AG09319 (cell line): ENCODE measurements around the gene C13orf46.

Experiments
- DNase-seq: peaks from one replicate; pipeline ENCODE4 v3.0.0-alpha.2; 2010; ENCODE audit warnings: low read depth; ENCODE audit errors: extremely low read depth
- CTCF ChIP-seq: IDR thresholded peaks from 2 replicates; pipeline ENCODE4 v1.5.1; 2011; ENCODE audit warnings: low read depth, mild to moderate bottlenecking, inconsistent platforms, low read length, moderate library complexity

The C13orf46 gene

DNA sequence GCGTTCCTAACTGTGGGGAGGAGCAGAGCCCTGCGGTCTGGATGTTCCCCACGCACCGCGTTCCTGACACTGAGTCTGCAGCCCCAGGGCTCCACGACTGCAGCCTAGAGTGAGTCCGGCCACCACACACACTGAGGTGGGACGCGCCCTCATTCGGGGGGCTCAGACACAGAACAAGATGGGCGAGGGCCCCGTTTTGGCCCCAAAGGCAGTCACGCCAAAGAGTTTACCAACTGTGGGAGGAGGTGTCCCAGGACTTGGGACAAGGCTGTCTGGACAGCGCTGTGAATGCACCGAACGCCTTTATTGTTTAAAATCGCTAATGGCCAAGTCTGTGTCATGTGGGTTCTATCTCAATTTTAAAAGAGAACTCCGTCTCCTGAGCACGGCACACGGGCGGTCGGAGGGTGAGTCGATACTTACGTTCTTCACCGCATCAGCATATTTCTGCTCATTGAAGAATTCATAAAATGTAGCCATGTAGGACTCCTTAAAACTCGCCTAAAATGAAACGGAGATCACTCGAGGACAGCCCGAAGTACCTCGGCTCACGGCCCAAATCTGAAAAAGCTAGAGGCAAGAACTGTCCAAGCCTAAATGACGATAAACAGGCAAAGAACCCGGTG is 35.2 kb upstream of the C13orf46 start:
- DNase-seq: no peak
- TF ChIP-seq CTCF: no peak

- no peak for DNase-seq
- no peak for TF ChIP-seq CTCF
Measured at GRCh38 chr13:114007566-114007965, 33.7 kb upstream of the C13orf46 start.

GRCh38 chr13:114005206-114005724 is 31.4 kb upstream of the C13orf46 start:
- DNase-seq: no peak
- TF ChIP-seq CTCF: no peak

- no peak for TF ChIP-seq CTCF
- DNase-seq: no peak
Measured at GRCh38 chr13:114004420-114005205, 30.7 kb upstream of the C13orf46 start.

DNA sequence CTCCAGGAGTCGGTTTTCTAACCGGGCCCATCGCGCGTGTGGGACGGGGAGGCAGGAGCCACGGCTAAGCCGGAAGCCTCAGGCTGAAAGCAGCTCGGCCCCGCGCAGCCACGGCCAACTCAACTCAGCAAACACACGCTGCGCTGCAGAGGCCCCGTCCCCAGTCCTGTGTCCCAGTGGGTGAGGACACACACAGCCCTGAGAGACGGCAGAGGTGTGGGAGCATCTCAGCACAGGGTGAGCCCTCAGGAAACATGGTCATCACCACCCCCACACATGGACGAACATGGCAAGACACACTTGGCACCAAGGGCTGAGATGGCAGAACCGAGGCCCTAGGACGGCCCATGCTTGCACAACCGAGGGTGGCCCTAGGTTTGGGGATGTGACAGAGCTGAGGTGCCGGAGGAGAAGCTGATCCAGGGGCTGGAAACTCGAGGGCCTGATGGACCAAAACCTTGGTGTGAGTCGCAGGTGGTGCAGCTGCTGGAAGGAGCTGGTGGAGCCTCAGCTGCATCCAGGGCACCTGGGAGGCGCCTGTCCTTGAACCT is 29.0 kb upstream of the C13orf46 start:
- TF ChIP-seq CTCF: no peak
- DNase-seq: no peak

DNA sequence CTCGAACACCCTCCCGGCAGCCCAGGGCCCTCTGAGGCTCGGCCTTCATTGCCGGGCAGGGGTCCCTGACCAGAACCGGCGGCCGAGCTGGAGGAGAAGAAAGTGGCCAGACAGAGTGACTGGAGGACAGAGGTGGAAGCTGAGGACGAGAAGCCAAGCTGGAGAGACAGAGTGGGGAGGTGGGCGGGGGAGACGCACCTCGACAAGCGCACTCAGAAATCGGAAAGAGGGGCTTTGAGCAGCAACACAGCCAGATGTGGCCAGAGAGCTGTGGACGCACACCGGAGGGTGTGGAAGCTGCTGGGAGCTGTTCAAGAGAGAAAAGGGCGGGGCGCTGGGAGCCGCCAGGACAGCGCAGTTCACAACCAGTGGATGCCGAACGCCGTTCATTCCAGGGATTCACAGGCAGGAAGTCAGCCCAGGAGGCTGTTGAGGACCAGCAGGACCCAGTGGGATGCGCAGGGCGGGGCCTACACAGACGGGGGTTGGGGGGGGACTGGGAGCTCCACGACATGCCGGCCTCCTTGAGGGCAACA is 28.2 kb upstream of the C13orf46 start:
- no peak for DNase-seq
- no peak for TF ChIP-seq CTCF

DNA sequence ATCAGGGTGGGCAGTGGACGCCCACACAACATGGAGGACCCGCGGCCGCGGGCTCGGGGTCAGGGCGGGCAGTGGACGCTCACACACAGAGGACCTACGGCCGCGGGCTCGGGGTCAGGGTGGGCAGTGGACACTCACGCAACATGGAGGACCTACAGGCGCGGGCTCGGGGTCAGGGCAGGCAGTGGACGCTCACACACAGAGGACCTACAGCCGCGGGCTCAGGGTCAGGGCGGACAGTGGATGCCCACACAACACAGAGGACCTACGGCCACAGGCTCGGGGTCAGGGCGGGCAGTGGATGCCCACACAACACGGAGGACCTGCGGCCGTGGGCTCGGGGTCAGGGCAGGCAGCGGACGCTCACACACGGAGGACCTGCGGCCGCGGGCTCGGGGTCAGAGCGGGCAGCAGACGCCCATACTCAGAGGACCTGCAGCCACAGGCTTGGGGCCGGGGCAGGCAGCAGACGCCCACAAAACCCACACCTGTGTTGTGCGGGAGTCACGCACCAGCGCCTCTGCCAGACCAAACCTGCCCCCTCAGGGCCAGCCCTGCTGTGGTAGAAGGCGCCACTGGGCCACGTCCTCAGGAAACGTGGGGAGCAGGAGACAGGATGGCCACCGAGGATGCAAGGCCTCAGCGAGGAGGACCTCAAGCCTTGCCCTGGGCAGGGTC is 27.6 kb upstream of the C13orf46 start:
- no peak for TF ChIP-seq CTCF
- no peak for DNase-seq
